Urothelium cell line (cell line): ENCODE data around the gene HS3ST6.
"Not testable (repeated sequence)": the region's sequence is repeated elsewhere in the genome, so short reads cannot be mapped to it uniquely, and the experiment has no call there.

Experiments
- DNase-seq: peaks from one replicate; pipeline ENCODE4 v3.0.0; 2011; ENCODE audit warnings: low spot score, mixed read lengths
- FAIRE-seq: peaks from 2 replicates; lab custom pipeline; 2011; peaks lifted over from hg19 to GRCh38; lab: Jason Lieb, UNC

Gene HS3ST6

DNA sequence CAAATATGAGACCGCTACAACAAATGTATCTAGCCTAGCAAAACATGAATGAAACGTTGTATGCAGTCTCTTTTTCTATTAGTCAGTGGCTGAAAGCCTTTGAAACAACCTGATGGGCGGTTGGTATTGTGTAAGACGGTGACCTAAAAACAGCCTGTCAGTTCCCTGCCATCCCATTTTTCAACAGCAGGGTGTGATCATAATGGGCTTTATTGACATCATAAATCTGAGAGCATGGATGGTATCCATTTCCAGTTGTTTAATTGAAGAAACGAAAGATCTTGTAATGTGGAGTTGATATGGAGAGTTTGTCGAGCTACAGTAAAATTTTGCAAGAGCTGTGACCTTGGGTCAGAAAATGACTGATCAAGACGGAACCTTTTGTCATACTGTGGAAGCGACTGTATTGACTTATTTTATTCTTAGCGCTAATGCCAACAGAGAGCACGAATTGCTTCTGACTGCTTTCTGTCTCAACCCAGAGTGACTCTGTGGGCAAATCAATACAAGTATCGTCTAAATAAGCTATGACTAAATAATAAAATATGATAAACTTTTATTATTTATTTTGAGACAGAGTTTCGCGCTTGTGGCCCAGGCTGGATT, 34.0 kb downstream of the HS3ST6 start:
- FAIRE-seq (no peak), DNase-seq (no peak)

DNA sequence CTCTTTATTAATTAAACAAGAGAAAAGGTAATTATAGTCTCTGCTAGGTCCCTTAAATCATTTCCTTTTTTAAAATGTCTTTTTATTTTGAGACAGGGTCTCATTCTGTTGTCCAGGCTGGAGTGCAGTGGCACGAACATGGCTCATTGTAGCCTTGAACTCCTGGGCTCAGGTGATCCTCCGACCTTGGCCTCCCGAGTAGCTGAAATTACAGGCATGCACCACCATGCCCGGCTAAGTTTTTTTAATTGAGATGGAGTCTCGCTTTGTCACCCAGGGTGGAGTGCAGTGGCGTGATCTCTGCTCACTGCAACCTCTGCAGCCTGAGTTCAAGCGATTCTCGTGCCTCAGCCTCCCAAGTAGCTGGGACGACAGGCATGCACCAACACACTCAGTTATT, 37.0 kb downstream of the HS3ST6 start:
- DNase-seq, FAIRE-seq: not testable (repeated sequence)

DNA sequence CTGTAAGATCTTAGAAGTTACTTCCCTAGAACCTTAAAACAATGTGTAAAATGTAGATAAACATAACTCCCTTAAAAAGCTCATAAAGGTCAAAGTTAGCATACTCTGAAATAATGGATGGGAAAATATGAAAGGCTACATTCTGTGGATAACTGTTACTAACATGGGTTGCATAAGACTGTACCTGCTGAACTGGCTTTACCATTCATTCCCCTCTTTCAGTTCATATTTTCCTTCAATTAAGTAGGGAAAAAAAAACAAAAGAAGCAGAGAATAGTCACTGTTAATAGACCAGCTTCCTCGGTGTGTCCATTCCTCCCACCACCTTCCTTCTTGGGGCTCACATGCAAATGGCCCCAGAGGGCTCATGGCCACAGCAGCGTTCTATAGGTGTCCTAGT, 38.7 kb downstream of the HS3ST6 start:
- DNase-seq = no peak
- FAIRE-seq = no peak

DNA sequence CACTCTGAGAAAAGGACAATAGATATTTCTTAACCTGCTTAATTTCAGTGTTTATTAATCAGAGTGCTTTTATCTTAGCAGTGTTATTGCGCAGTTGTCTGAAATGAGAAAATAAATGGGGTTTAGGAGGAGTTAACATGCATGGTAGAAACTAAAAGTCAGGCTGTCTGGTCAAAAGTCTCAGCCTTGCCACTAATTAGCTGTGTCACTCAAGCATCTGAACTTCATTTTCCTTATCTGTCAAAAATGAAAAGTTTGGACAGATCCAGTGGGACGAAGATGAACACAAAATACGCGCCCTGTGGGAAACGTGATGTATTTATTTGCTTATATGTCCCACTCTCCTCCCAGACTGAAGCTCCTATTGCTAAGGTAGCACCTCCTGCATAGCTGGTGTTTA, 40.0 kb downstream of the HS3ST6 start:
- FAIRE-seq (no peak), DNase-seq (no peak)

DNA sequence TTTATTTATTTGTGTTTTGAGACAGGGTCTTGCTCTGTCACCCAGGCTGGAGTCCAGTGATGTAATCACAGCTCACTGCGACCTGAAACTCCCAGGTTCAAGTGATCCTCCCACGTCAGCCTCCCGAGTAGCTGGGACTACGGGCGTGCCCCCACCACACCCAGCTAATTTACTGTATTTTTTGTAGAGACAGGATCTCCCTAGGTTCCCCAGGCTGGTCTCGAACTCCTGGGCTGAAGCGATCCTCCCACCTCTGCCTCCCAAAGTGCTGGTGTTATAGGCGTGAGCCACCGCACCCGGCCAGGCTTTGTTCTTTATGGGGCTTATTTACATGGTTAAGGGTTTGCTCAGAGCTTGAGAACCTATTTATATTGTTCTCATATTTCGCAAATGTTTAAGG, 40.4 kb downstream of the HS3ST6 start:
- FAIRE-seq (no peak), DNase-seq (no peak)

DNA sequence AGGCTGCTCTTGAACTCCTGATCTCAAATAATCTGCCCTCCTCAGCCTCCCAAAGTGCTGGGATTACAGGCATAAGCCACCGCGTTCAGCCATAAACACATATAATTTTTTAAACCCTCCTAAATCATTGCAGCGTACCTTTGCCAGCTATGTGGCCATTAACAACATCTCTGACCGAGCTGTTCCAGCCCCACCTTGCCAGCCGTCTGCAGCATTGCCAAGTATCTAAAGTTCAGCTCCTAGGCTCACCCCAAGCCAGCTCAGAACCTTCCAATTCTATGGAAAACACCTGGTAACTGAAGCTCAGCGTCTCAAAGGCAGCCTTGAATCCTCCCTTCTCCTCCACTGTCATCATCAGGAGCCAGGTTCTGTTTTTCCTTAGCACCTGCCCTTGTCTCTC, 41.1 kb downstream of the HS3ST6 start:
- FAIRE-seq = no peak
- no peak for DNase-seq

DNA sequence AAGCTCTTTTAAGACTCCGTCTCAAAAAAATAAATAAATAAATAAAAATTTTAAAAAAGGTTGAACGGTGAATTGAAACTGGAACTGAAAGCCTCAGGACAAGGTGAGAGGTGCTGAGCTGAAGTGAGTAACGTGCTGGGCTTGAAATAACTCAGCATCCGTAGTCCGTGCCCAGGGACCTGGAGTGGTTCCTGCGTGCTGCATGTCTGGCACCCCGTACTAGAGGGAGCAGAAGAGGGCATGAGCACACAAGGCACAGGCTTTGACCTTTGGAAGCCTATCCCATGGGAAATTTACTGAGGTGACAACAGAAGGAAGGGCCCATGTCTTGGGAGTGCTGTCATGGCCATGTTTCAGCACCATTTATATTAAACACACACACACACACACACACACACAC, 41.7 kb downstream of the HS3ST6 start:
- DNase-seq (no peak), FAIRE-seq (no peak)

DNA sequence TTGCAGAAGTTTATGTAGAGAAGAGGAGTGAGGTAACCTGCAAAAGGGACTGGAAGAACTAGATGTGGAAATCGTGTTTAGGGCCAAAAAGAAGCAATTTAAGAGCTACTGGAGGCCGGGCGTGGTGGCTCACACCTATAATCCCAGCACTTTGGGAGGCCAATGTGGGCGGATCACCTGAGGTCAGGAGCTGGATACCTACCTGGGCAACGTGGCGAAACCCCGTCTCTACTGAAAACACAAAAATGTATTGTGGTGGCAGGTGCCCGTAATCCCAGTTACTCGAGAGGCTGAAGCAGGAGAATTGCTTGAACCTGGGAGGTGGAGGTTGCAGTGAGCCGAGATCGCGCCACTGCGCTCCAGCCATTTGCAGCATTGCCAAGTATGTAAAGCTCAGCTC, 42.1 kb downstream of the HS3ST6 start:
- FAIRE-seq, DNase-seq: not testable (repeated sequence)

DNA sequence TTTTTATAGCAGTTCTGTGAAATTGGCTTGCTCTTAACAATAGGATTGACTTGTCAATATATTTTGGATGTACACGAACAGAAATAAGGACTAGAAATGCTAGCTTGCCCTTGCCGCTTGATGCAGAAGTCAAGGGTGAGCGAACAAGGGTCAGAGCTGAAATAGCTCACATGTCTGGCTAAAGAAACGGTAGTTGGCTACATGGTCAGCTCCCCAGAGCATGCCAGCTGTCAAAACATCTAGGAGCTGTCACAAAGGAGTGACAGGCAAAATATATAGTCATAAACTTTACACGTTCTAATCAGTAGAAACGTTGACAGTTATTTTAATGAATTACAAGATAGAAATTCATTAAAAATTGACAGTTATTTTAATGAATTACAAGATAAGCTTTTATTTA, 43.4 kb downstream of the HS3ST6 start:
- FAIRE-seq = no peak
- no peak for DNase-seq

DNA sequence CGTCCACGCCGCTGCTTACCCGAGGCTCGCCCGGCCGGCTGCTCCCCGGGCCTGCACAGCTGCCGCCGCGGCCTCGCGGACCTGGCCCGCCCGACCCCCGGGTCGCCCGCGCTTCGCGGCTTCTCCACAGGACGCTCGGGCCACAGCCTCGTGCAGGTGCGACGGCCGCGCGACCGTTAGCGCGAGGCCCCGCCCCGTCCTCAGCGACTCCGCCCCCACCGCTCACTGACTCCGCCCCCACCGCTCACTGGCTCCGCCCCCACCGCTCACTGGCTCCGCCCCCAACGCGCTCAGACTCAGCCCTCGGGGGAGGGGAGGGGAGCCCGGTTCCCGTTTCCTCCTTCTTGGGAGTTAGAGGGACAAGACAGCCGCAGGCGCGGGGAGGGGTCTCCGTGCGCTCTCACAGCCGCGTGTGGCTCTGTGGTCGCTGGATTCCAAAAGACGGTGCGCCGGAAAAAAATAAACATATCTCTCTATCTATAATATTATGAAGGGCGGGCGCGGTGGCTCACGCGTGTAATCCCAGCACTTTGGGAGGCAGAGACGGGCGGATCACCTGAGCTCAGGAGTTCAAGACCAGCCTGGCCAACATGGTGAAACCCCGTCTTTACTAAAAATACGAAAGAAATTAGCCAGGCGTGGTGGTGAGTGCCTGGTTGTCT, 46.1 kb downstream of the HS3ST6 start, which contains the start of gene MEIOB:
MEIOB (minus strand) TSS at position 191 of the 662 bp plus-strand sequence. CDS start 3,989 bp downstream, outside the sequence.
- DNase-seq (no peak), FAIRE-seq (no peak)

DNA sequence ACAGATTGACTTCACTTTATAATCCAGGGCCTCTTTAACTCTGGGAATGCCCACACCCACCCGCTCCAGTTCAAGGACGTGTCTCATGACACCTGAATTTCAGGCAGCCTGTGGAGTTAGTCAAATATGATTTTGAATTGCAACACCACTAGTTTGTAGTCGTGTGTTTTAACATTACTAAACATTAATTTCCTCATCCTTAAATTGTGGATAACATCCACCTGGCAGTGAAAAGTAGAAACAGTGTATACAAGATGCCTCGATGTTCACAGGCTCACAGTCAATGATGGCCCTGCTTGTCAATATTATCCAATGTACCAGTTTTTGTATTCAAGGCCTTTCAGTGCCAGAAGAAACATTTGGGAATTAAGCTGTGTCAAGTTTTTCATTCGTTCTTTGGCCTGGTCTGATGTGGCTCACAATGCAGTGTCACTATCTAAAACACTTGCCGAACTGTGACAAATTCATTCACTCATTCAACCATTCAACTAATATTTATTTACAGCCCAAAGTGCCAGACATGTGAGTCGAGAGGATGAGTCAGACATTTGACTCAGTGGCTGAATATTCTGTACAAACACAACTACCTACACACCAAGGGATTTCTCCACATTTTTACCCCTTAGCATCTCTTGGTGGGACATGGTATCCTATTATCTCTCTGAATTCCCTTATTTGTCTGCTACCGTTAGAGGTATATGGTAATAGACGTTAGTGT, 47.7 kb downstream of the HS3ST6 start:
- FAIRE-seq (peak; percentile 74), DNase-seq (peak; percentile 64)

DNA sequence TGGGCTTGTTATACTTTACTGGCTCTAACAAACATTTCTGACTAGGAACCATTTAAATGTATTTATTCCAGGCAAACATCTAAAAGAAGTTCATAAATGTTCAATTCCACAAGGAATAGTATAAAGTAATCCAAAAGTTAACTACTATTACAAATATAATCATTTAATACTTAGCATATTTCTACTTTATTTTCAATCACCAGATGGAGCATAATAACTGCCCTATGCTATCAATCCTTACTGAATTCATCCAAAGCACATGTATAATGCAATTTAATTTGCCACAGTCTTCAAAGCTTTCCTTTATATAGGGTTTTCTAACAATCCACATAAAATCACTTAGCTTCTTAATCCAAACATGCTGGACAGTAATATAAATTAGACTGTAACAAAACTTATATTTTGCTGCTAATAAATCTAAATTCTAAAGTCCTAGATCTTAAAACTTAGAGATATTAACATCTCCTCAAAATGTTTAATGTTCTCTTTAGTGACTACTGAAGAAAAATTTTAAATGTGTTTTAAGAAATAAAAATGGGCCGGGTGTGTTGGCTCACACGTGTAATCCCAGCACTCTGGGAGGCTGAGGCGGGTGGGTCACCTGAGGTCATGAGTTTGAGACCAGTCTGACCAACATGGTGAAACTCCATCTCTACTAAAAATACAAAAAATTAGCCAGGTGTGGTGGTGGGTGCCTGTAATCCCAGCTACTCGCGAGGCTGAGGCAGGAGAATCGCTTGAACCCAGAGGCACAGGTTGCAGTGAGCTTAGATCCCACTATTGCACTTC, 52.1 kb downstream of the HS3ST6 start:
- no peak for DNase-seq
- no peak for FAIRE-seq

DNA sequence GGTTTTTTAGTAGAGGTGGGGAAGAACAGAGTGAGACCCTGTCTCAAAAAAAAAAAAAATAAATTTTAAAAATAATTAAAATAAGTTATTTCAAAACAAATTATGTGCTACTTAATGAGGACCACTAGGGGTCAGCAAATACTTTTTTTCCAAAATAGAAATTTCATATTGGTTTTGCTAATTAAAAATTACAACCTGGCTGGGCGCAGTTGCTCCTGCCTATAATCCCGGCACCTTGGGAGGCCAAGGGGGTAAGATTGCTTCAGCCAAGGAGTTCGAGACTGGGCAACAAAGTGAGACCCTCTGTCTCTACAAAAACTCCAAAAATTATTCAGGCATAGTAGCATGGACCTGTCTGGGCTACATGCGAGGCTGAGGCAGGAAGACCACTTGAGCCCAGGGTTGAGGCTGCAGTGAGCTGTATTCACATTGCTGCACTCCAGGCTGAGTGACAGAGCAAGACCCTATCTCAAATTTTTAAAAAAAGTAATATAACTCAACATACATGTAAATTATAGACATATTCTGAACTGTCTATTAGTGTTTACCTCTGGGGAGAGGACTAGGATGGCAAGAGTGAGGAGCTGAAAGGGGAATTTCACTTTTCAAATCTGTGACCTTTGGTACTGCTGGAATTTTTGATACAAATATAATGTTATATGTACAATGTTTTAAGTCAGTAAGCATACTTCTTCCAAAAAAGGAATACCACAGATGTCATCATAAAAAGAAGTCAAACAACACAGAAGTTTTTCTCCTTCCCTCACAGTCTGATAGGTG, 54.3 kb downstream of the HS3ST6 start:
- no peak for FAIRE-seq

DNA sequence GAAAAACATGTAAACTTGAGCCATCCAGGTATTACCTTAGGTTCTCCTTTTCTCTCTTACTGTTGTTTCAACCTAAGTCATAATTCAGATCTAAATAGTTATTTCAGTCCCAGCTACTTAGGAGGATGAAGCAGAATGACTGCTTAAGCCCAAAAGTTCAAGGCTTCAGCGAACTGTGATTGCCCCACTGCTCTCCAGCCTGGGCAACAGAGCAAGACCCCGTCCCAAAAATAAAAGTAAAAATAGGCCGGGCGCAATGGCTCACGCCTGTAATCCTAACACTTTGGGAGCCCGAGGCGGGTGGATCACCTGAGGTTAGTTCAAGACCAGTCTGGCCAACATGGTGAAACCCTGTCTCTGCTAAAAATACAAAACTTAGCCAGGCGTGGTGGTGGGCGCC, 55.8 kb downstream of the HS3ST6 start:
- FAIRE-seq = no peak
- DNase-seq = no peak

More for the DNA sequence above, 54.3 kb downstream of the HS3ST6 start:
- no peak for DNase-seq

DNA sequence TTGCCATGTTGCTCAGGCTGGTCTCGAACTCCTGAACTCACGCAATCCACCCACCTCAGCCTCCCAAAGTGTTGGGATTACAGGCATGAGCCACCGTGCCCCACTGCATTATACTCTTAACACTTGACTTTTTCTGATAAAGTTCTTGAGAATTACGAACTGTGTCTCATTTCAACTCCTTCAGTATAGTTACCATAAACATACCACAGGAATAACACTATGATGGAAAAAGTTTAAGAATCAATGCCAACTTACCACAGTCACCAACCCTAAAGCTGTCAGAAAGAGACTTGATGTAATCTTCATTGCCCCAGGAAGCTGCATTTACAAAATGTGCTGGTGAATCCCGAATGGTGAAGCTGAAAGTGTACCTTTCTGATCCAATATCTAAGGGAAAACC, 56.5 kb downstream of the HS3ST6 start:
- FAIRE-seq (no peak), DNase-seq (no peak)
